SU-DHL-6 (cell line): Measurements from ENCODE around the gene SLC45A3.

Experiments
- CTCF ChIP-seq: fragments of 200-600 bp; sonication (generic); IDR thresholded peaks from one replicate; pipeline ENCODE4 v1.5.1; 2017; ENCODE audit warnings: antibody characterized with exemption, mild to moderate bottlenecking, low read length, moderate library complexity; ENCODE audit not compliant: insufficient read depth, poor library complexity, severe bottlenecking
- EZH2phosphoT487 ChIP-seq: fragments of 200-600 bp; sonication (generic), shearing (Covaris generic); conservative IDR thresholded peaks from 2 replicates; pipeline ENCODE4 v1.6.1; 2018; ENCODE audit warnings: mild to moderate bottlenecking, antibody characterized with exemption, low read length, moderate library complexity, mixed read lengths

DNA sequence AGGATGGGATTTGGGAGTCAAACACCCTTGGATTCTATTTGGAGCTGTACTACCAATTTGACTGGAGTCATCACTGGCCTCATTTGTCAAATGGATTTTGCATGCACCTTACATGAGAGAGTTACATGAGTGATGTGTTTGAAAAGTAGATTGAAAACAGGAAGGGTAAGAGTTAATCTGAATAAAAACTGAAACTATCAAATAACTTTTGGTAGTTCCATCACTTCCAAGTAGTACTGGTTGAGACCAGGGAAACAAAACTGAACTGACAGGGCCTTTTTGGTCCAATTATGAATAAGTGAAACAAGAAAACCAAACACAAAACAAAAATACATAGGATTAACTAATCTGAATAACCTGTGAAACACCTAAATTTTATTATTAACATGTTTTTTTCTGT lies 39.5 kb upstream of the SLC45A3 start:
- TF ChIP-seq CTCF (no peak), EZH2phosphoT487 (no peak)
